ENCODE results near the gene OAF.

DNA sequence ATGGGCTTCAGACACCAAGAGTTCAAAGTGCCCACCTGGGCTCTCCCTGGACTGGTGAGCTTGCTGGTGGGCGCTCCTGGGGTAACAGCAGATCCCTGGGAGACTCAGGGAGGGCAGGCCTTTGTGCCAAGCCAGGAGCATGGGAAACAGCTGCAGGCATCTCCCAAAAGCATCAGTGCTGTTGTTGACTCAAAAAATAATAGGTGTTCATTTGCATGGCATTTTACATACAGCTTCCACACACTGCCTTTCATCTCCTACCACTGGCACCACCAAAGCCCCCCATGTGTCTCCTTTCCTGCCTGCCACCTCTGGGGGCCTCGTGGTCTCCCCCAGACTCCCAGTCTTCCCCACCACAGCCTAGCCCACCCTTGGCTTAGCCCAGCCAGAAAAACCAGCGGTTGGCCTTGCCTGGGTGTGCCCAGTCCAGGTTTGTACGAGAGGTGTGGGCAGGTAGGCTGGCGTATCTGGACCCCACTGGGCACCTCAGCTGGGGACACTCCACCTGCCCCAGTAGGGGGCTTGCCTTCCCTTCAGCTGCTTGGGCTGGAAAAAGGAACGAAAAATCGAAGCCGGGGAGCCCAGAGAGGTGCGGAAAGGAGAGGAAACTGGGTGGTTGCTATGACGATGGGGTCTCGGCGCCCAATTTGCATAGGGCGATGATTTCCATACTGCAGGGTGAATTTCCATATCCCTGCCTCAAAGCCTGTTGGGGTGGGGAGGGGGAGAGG, 44.1 kb downstream of the OAF start:
- TF ChIP-seq, protein P1, sequence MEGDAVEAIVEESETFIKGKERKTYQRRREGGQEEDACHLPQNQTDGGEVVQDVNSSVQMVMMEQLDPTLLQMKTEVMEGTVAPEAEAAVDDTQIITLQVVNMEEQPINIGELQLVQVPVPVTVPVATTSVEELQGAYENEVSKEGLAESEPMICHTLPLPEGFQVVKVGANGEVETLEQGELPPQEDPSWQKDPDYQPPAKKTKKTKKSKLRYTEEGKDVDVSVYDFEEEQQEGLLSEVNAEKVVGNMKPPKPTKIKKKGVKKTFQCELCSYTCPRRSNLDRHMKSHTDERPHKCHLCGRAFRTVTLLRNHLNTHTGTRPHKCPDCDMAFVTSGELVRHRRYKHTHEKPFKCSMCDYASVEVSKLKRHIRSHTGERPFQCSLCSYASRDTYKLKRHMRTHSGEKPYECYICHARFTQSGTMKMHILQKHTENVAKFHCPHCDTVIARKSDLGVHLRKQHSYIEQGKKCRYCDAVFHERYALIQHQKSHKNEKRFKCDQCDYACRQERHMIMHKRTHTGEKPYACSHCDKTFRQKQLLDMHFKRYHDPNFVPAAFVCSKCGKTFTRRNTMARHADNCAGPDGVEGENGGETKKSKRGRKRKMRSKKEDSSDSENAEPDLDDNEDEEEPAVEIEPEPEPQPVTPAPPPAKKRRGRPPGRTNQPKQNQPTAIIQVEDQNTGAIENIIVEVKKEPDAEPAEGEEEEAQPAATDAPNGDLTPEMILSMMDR (conservative IDR thresholded peaks at IDR 0.05; ENCODE audit: low read depth in 2 of 2): no peak
- TF ChIP-seq, protein P2, sequence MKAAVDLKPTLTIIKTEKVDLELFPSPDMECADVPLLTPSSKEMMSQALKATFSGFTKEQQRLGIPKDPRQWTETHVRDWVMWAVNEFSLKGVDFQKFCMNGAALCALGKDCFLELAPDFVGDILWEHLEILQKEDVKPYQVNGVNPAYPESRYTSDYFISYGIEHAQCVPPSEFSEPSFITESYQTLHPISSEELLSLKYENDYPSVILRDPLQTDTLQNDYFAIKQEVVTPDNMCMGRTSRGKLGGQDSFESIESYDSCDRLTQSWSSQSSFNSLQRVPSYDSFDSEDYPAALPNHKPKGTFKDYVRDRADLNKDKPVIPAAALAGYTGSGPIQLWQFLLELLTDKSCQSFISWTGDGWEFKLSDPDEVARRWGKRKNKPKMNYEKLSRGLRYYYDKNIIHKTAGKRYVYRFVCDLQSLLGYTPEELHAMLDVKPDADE (IDR thresholded peaks at IDR 0.05): no peak
- no peak for TF ChIP-seq EZH2 (IDR thresholded peaks at IDR 0.05; ENCODE audit: low read depth, unreplicated experiment)
- TF ChIP-seq, protein P3, sequence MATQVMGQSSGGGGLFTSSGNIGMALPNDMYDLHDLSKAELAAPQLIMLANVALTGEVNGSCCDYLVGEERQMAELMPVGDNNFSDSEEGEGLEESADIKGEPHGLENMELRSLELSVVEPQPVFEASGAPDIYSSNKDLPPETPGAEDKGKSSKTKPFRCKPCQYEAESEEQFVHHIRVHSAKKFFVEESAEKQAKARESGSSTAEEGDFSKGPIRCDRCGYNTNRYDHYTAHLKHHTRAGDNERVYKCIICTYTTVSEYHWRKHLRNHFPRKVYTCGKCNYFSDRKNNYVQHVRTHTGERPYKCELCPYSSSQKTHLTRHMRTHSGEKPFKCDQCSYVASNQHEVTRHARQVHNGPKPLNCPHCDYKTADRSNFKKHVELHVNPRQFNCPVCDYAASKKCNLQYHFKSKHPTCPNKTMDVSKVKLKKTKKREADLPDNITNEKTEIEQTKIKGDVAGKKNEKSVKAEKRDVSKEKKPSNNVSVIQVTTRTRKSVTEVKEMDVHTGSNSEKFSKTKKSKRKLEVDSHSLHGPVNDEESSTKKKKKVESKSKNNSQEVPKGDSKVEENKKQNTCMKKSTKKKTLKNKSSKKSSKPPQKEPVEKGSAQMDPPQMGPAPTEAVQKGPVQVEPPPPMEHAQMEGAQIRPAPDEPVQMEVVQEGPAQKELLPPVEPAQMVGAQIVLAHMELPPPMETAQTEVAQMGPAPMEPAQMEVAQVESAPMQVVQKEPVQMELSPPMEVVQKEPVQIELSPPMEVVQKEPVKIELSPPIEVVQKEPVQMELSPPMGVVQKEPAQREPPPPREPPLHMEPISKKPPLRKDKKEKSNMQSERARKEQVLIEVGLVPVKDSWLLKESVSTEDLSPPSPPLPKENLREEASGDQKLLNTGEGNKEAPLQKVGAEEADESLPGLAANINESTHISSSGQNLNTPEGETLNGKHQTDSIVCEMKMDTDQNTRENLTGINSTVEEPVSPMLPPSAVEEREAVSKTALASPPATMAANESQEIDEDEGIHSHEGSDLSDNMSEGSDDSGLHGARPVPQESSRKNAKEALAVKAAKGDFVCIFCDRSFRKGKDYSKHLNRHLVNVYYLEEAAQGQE (IDR thresholded peaks at IDR 0.05; ENCODE audit: unreplicated experiment): no peak
- no peak for TF ChIP-seq CREB1 (CRISPR knock-in tag; IDR thresholded peaks at IDR 0.05; ENCODE audit: low read depth)
- TF ChIP-seq POLR2AphosphoS5 (IDR thresholded peaks at IDR 0.05; ENCODE audit: low read depth): no peak
- TF ChIP-seq, protein P4, sequence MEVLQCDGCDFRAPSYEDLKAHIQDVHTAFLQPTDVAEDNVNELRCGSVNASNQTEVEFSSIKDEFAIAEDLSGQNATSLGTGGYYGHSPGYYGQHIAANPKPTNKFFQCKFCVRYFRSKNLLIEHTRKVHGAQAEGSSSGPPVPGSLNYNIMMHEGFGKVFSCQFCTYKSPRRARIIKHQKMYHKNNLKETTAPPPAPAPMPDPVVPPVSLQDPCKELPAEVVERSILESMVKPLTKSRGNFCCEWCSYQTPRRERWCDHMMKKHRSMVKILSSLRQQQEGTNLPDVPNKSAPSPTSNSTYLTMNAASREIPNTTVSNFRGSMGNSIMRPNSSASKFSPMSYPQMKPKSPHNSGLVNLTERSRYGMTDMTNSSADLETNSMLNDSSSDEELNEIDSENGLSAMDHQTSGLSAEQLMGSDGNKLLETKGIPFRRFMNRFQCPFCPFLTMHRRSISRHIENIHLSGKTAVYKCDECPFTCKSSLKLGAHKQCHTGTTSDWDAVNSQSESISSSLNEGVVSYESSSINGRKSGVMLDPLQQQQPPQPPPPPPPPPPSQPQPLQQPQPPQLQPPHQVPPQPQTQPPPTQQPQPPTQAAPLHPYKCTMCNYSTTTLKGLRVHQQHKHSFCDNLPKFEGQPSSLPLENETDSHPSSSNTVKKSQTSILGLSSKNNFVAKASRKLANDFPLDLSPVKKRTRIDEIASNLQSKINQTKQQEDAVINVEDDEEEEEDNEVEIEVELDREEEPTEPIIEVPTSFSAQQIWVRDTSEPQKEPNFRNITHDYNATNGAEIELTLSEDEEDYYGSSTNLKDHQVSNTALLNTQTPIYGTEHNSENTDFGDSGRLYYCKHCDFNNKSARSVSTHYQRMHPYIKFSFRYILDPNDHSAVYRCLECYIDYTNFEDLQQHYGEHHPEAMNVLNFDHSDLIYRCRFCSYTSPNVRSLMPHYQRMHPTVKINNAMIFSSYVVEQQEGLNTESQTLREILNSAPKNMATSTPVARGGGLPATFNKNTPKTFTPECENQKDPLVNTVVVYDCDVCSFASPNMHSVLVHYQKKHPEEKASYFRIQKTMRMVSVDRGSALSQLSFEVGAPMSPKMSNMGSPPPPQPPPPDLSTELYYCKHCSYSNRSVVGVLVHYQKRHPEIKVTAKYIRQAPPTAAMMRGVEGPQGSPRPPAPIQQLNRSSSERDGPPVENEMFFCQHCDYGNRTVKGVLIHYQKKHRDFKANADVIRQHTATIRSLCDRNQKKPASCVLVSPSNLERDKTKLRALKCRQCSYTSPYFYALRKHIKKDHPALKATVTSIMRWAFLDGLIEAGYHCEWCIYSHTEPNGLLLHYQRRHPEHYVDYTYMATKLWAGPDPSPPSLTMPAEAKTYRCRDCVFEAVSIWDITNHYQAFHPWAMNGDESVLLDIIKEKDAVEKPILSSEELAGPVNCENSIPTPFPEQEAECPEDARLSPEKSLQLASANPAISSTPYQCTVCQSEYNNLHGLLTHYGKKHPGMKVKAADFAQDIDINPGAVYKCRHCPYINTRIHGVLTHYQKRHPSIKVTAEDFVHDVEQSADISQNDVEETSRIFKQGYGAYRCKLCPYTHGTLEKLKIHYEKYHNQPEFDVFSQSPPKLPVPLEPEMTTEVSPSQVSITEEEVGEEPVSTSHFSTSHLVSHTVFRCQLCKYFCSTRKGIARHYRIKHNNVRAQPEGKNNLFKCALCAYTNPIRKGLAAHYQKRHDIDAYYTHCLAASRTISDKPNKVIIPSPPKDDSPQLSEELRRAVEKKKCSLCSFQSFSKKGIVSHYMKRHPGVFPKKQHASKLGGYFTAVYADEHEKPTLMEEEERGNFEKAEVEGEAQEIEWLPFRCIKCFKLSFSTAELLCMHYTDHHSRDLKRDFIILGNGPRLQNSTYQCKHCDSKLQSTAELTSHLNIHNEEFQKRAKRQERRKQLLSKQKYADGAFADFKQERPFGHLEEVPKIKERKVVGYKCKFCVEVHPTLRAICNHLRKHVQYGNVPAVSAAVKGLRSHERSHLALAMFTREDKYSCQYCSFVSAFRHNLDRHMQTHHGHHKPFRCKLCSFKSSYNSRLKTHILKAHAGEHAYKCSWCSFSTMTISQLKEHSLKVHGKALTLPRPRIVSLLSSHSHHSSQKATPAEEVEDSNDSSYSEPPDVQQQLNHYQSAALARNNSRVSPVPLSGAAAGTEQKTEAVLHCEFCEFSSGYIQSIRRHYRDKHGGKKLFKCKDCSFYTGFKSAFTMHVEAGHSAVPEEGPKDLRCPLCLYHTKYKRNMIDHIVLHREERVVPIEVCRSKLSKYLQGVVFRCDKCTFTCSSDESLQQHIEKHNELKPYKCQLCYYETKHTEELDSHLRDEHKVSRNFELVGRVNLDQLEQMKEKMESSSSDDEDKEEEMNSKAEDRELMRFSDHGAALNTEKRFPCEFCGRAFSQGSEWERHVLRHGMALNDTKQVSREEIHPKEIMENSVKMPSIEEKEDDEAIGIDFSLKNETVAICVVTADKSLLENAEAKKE (CRISPR knock-in tag; IDR thresholded peaks at IDR 0.05): no peak
- no peak for TF ChIP-seq STAT1 (IDR thresholded peaks at IDR 0.05; ENCODE audit: unreplicated experiment)
- TF ChIP-seq ZNF331 (CRISPR knock-in tag; IDR thresholded peaks at IDR 0.05; ENCODE audit: low read depth): no peak
- no peak for TF ChIP-seq EZH2phosphoT487 (IDR thresholded peaks at IDR 0.05; ENCODE audit: unreplicated experiment)
- TF ChIP-seq NANOG (IDR thresholded peaks at IDR 0.05; ENCODE audit: borderline replicate concordance): no peak
- no peak for TF ChIP-seq JUNB (IDR thresholded peaks at IDR 0.05; ENCODE audit: unreplicated experiment)
- TF ChIP-seq ZNF114 (CRISPR knock-in tag; IDR thresholded peaks at IDR 0.05): no peak

All from GM23338 (cell line).